IPS-18a (cell line): ENCODE results near the gene UNC13D.
"Not testable (repeated sequence)": the region's sequence is repeated elsewhere in the genome, so short reads cannot be mapped to it uniquely, and the experiment has no call there.

Experiments used
- H3K27ac ChIP-seq: one replicate; pipeline ENCODE4 v1.5.1; 2013; ENCODE audit warnings: low read length
- H3K27me3 ChIP-seq: one replicate; pipeline ENCODE4 v1.6.1; 2013; ENCODE audit warnings: mild to moderate bottlenecking, low read length; ENCODE audit not compliant: control insufficient read depth, insufficient read depth
- H3K36me3 ChIP-seq: one replicate; pipeline ENCODE4 v1.6.1; 2013; ENCODE audit warnings: low read depth, low read length; ENCODE audit not compliant: control insufficient read depth
- H3K4me1 ChIP-seq: one replicate; pipeline ENCODE4 v1.6.1; 2013; ENCODE audit warnings: low read depth, low read length; ENCODE audit not compliant: control insufficient read depth
- H3K4me3 ChIP-seq: one replicate; pipeline ENCODE4 v1.5.1; 2013; ENCODE audit warnings: low read length
- H3K9ac ChIP-seq: one replicate; pipeline ENCODE4 v1.6.1; 2013; ENCODE audit warnings: mild to moderate bottlenecking, low read length, moderate library complexity
- H3K9me3 ChIP-seq: one replicate; pipeline ENCODE4 v1.6.1; 2013; ENCODE audit warnings: low read depth, low read length; ENCODE audit not compliant: control insufficient read depth

The UNC13D gene

DNA sequence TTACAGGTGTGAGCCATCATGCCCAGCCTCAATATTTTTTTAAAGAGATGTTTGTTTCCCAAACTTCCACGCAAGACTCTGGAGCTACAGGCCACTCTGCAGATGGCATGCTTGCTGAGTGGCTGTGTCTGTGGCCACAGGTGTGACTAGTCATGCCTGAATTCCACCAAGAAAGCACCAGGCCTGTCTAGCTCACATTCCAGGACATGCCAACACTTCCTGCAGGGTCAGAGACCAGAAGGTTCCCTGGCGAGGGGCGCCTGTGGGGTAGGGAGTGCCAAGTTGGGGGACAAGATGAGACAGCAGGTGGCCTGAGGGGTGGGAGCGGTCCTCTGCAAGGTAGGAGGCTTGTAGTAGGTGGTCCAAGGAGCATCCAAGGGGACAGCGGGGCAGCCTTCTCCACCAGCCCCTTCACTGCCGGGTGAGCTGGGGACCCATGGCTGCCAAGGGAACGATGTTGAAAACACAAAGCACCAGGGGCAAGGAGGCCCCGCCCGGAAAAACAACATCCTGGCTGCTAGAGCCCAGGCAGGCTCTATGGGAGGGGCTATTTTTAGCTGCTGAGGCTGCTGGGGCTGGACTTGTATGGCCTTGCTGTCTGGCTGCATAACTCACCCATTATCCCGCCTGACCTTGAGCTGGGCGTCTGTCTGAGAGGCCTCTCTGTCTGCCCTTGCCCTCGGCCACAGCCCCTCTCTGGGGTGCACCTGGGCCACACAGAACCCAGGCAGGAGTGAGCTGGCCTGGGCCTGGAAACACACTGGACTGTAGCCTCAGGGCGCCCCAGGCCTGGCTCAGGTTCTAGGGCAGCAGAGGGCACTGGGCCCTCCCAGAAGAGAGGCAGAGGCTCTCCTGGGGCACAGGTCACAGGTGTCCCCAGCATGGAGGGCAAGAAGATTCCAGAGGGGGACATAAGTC is 28.5 kb upstream of the UNC13D start:
- no peaks in the 10 kb centered on the region for H3K4me1 ChIP-seq
- H3K4me3 ChIP-seq = no peak overlapping the region
- no peak overlapping the region for H3K9ac ChIP-seq
- H3K27ac ChIP-seq = no peak overlapping the region
- H3K9me3 ChIP-seq = no peaks in the 10 kb centered on the region
- peaks cover 19% of the 10 kb centered on the region for H3K27me3 ChIP-seq
- H3K36me3 ChIP-seq = no peaks in the 10 kb centered on the region

DNA sequence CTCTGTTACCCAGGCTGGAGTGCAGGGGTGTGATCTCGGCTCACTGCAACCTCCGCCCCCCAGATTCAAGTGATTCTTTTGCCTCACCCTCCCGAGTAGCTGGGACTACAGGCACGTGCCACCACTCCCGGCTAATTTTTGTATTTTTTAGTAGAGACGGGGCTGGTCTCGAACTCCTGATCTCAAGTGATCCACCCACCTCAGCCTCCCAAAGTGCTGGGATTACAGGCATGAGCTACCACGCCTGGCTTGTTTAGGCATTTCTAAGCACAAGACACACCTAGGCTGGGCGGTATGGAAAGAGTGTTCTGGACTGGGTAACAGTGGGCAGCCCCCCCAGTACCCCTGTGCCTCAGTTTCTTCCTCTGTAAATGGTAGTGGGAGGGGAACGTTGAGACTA is 26.0 kb upstream of the UNC13D start:
- H3K36me3 ChIP-seq, H3K9me3 ChIP-seq, H3K9ac ChIP-seq, H3K4me3 ChIP-seq, H3K27me3 ChIP-seq, H3K27ac ChIP-seq, H3K4me1 ChIP-seq: not testable (repeated sequence)

GRCh38 chr17:75869282-75870141 is 25.3 kb upstream of the UNC13D start:
- H3K9me3 ChIP-seq = no peaks in the 10 kb centered on the region
- no peaks in the 10 kb centered on the region for H3K36me3 ChIP-seq
- H3K9ac ChIP-seq = no peak overlapping the region
- no peaks in the 10 kb centered on the region for H3K4me1 ChIP-seq
- H3K4me3 ChIP-seq = no peak overlapping the region
- no peak overlapping the region for H3K27ac ChIP-seq
- H3K27me3 ChIP-seq = no peaks in the 10 kb centered on the region

GRCh38 chr17:75868730-75869281 is 24.6 kb upstream of the UNC13D start:
- H3K4me1 ChIP-seq, H3K9ac ChIP-seq, H3K36me3 ChIP-seq, H3K27ac ChIP-seq, H3K4me3 ChIP-seq, H3K27me3 ChIP-seq, H3K9me3 ChIP-seq: not testable (repeated sequence)

GRCh38 chr17:75865404-75866188 is 21.4 kb upstream of the UNC13D start:
- H3K9me3 ChIP-seq, H3K4me3 ChIP-seq, H3K27ac ChIP-seq, H3K9ac ChIP-seq, H3K27me3 ChIP-seq, H3K36me3 ChIP-seq, H3K4me1 ChIP-seq: not testable (repeated sequence)

GRCh38 chr17:75864887-75865286 is 20.7 kb upstream of the UNC13D start:
- H3K9ac ChIP-seq = not testable (repeated sequence)

GRCh38 chr17:75864448-75864871 is 20.3 kb upstream of the UNC13D start:
- H3K9me3 ChIP-seq = no peaks in the 10 kb centered on the region
- no peaks in the 10 kb centered on the region for H3K4me1 ChIP-seq
- H3K27me3 ChIP-seq = no peaks in the 10 kb centered on the region
- H3K36me3 ChIP-seq = no peaks in the 10 kb centered on the region
- H3K4me3 ChIP-seq = no peak overlapping the region
- H3K27ac ChIP-seq = no peak overlapping the region
- H3K9ac ChIP-seq = no peak overlapping the region

More at GRCh38 chr17:75864887-75865286, 20.7 kb upstream of the UNC13D start:
- H3K27ac ChIP-seq, H3K27me3 ChIP-seq, H3K4me3 ChIP-seq, H3K9me3 ChIP-seq, H3K36me3 ChIP-seq, H3K4me1 ChIP-seq: not testable (repeated sequence)

DNA sequence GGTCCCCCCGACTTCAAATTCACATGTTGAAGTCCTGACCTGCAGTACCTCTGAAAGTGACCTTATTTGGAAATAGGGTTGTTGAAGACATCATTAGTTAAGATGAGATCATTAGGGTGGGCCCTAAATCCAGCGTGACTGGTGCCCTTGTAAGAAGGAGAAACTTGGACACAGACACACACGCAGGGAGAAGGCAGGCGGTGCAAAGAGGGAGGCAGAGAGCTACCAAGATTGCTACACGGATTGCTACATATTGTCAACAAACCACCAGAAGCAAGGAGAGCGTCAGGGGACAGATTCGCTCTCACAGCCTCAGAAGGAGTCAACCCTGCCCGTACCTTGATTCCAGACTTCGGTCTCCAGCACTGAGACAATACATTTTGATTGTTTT is 17.7 kb upstream of the UNC13D start:
- H3K9me3 ChIP-seq = no peaks in the 10 kb centered on the region
- no peaks in the 10 kb centered on the region for H3K4me1 ChIP-seq
- no peak overlapping the region for H3K27ac ChIP-seq
- no peaks in the 10 kb centered on the region for H3K36me3 ChIP-seq
- no peaks in the 10 kb centered on the region for H3K27me3 ChIP-seq
- H3K9ac ChIP-seq = no peak overlapping the region
- no peak overlapping the region for H3K4me3 ChIP-seq

DNA sequence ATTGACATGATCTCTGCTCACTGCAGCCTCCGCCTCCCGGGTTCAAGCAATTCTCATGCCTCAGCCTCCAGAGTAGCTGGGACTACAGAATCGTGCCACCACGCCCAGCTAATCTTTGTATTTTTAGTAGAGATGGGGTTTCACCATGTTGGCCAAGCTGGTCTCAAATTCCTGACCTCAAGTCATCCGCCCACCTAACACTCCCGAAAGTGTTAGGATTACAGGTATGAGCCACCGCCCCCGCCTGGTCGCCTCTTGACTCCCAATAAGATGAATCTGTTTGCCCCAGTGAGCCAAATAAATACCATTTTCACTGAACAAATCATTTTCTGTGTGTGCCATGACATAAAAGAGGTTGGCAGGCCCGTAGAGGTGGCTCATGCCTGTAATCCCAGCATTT is 15.2 kb upstream of the UNC13D start:
- H3K9ac ChIP-seq, H3K4me1 ChIP-seq, H3K4me3 ChIP-seq, H3K36me3 ChIP-seq, H3K27ac ChIP-seq, H3K9me3 ChIP-seq, H3K27me3 ChIP-seq: not testable (repeated sequence)

DNA sequence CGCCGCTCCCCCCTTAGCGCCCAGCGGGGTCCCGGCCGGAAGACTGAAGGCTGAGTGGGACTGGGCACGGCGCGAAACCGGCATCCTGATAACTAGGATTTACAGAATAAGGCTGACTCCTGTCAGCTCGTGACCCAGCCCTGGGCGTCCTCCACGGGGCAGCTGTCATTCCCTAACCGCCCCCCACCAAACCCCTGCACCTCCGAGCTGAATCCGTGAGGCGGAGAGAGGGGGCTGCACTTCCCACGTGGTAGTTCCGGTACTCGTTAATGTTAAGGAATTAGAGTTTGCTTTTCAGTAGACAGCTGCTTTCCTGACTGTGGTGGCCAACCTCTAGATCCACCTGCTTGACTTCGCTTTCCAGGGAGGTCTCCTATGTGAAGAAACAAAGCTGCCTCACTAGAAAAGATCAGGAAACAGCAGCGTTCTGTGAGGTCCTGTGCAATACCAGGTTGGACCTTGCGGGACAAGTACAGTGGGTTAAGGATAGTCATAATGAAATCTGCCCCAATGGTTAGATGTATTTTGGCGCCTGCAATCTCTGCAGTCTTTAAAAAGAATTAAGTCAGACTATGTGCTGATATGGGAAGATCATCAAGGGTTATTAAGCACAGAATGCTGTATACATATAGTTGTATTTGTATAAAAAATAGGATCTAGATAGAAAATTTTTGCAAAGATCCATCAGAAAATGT is 12.0 kb upstream of the UNC13D start:
- no peaks in the 10 kb centered on the region for H3K27me3 ChIP-seq
- peak overlapping the region; percentile 87 for H3K9ac ChIP-seq
- H3K4me3 ChIP-seq = peak overlapping the region; percentile 79
- H3K4me1 ChIP-seq = peaks cover 7% of the 10 kb centered on the region
- H3K36me3 ChIP-seq = peaks cover 3% of the 10 kb centered on the region
- no peaks in the 10 kb centered on the region for H3K9me3 ChIP-seq
- peak overlapping the region; percentile 71 for H3K27ac ChIP-seq
